ENCODE results near the gene CAPN13.

CAPN13 gene

DNA sequence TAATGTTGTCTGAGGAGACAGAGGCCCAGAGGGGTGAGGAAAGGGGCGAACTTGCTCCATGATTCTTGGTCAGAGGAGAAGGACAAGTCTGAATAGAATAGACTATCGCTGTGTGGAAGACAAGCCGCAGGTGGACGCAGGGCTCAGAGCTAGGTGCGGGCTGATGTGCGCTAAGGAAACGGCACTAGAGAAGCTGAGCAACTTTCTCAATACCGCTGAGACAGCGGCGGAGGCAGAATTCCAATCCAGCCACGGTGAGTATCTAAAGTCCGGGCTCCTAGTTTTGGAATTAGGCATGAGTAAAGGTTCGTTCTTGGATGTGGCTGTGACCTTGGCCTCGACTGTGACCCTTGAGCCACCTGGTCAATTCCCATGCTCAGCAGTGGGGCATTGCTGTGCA is 47.8 kb downstream of the CAPN13 start:
- Histone ChIP-seq H2BK120ac (ENCODE audit: low read depth, low read length) (no peak overlapping the region), H4K91ac (ENCODE audit: low read depth, low read length, poor library complexity) (no peak overlapping the region), H3K4ac (ENCODE audit: low read length) (no peak overlapping the region), H3K4me1 (ENCODE audit: control insufficient read depth in 2 of 2, insufficient read depth in 1 of 2, low read depth in 1 of 2, low read length in 2 of 2) (no peaks in the 10 kb centered on the region), H3K4me3 (ENCODE audit: low read length in 2 of 2) (no peak overlapping the region), H3K9ac (ENCODE audit: low read depth, low read length, poor library complexity) (no peak overlapping the region), H2BK5ac (ENCODE audit: low read length) (no peak overlapping the region), H3K79me1 (ENCODE audit: low read depth, low read length) (no peaks in the 10 kb centered on the region), H2AFZ (ENCODE audit: low read length) (no peak overlapping the region), H3K36me3 (replicated peaks in 1 of 2; ENCODE audit: control insufficient read depth in 2 of 2, insufficient read depth in 2 of 2, low read length in 2 of 2) (no peaks in the 10 kb centered on the region), H3K27me3 (ENCODE audit: control insufficient read depth in 3 of 3, insufficient read depth in 3 of 3, low read depth in 1 of 3, low read length in 3 of 3) (peaks cover 0 to 3% (median 0%) of the 10 kb centered on the region in 3 experiments), H2BK15ac (ENCODE audit: low read length) (no peak overlapping the region), H3K23ac (ENCODE audit: low read depth, low read length, poor library complexity) (no peak overlapping the region), H3K4me2 (ENCODE audit: insufficient read depth, low read length, poor library complexity, severe bottlenecking) (no peak overlapping the region), H2AK5ac (ENCODE audit: low read depth, low read length) (no peak overlapping the region), H2BK12ac (ENCODE audit: low read length) (no peak overlapping the region), H3K27ac (replicated peaks; ENCODE audit: low read length) (no peak overlapping the region), H4K8ac (ENCODE audit: low read depth, low read length) (no peak overlapping the region), H3K18ac (ENCODE audit: low read length) (no peak overlapping the region), H3K14ac (ENCODE audit: low read length) (no peak overlapping the region), H3K9me3 (replicated peaks in 1 of 2; ENCODE audit: control insufficient read depth in 2 of 2, insufficient read depth in 1 of 2, low read depth in 1 of 2, low read length in 2 of 2) (no peaks in the 10 kb centered on the region)
- no CpG with 5 or more reads among the region's 14 CpGs for WGBS, 2 donors (ENCODE audit: extremely low coverage in 2 of 2, insufficient read length in 2 of 2, insufficient replicate concordance in 1 of 2)
- no peak for DNase-seq (ENCODE audit: low spot score)

GRCh38 chr2:30758191-30758651 is 49.0 kb downstream of the CAPN13 start:
- H2AK5ac ChIP-seq (ENCODE audit: low read depth, low read length) = no peak overlapping the region

GRCh38 chr2:30757749-30758148 is 49.5 kb downstream of the CAPN13 start:
- Histone ChIP-seq H2AFZ (ENCODE audit: low read length) (no peak overlapping the region), H3K9me3 (replicated peaks in 1 of 2; ENCODE audit: control insufficient read depth in 2 of 2, insufficient read depth in 1 of 2, low read depth in 1 of 2, low read length in 2 of 2) (no peaks in the 10 kb centered on the region), H2BK15ac (ENCODE audit: low read length) (no peak overlapping the region), H3K18ac (ENCODE audit: low read length) (peak overlapping the region; percentile 33), H2BK120ac (ENCODE audit: low read depth, low read length) (no peak overlapping the region), H3K4me2 (ENCODE audit: insufficient read depth, low read length, poor library complexity, severe bottlenecking) (no peak overlapping the region), H4K8ac (ENCODE audit: low read depth, low read length) (no peak overlapping the region), H2BK12ac (ENCODE audit: low read length) (no peak overlapping the region), H3K9ac (ENCODE audit: low read depth, low read length, poor library complexity) (peak overlapping the region; percentile 40), H3K14ac (ENCODE audit: low read length) (peak overlapping the region; percentile 58), H3K4ac (ENCODE audit: low read length) (no peak overlapping the region), H2BK5ac (ENCODE audit: low read length) (no peak overlapping the region), H3K27me3 (ENCODE audit: control insufficient read depth in 3 of 3, insufficient read depth in 3 of 3, low read depth in 1 of 3, low read length in 3 of 3) (peaks cover 0 to 3% (median 0%) of the 10 kb centered on the region in 3 experiments), H3K23ac (ENCODE audit: low read depth, low read length, poor library complexity) (no peak overlapping the region), H3K36me3 (replicated peaks in 1 of 2; ENCODE audit: control insufficient read depth in 2 of 2, insufficient read depth in 2 of 2, low read length in 2 of 2) (no peaks in the 10 kb centered on the region), H3K4me1 (ENCODE audit: control insufficient read depth in 2 of 2, insufficient read depth in 1 of 2, low read depth in 1 of 2, low read length in 2 of 2) (no peaks in the 10 kb centered on the region), H2AK5ac (ENCODE audit: low read depth, low read length) (no peak overlapping the region), H3K27ac (replicated peaks; ENCODE audit: low read length) (no peak overlapping the region), H3K4me3 (ENCODE audit: low read length in 2 of 2) (no peak overlapping the region), H4K91ac (ENCODE audit: low read depth, low read length, poor library complexity) (no peak overlapping the region), H3K79me1 (ENCODE audit: low read depth, low read length) (no peaks in the 10 kb centered on the region)
- no peak for DNase-seq (ENCODE audit: low spot score)
- no CpG with 5 or more reads among the region's 11 CpGs for WGBS, 2 donors (ENCODE audit: extremely low coverage in 2 of 2, insufficient read length in 2 of 2, insufficient replicate concordance in 1 of 2)

More at GRCh38 chr2:30758191-30758651, 49.0 kb downstream of the CAPN13 start:
- Histone ChIP-seq H3K23ac (ENCODE audit: low read depth, low read length, poor library complexity) (no peak overlapping the region), H4K91ac (ENCODE audit: low read depth, low read length, poor library complexity) (no peak overlapping the region), H3K4me1 (ENCODE audit: control insufficient read depth in 2 of 2, insufficient read depth in 1 of 2, low read depth in 1 of 2, low read length in 2 of 2) (no peaks in the 10 kb centered on the region), H2AFZ (ENCODE audit: low read length) (no peak overlapping the region), H3K18ac (ENCODE audit: low read length) (peak overlapping the region; percentile 20), H2BK120ac (ENCODE audit: low read depth, low read length) (no peak overlapping the region), H3K4me2 (ENCODE audit: insufficient read depth, low read length, poor library complexity, severe bottlenecking) (no peak overlapping the region), H3K27ac (replicated peaks; ENCODE audit: low read length) (no peak overlapping the region), H3K27me3 (ENCODE audit: control insufficient read depth in 3 of 3, insufficient read depth in 3 of 3, low read depth in 1 of 3, low read length in 3 of 3) (peaks cover 0 to 3% (median 0%) of the 10 kb centered on the region in 3 experiments), H3K14ac (ENCODE audit: low read length) (no peak overlapping the region), H2BK5ac (ENCODE audit: low read length) (no peak overlapping the region), H3K4ac (ENCODE audit: low read length) (no peak overlapping the region), H3K4me3 (ENCODE audit: low read length in 2 of 2) (no peak overlapping the region), H4K8ac (ENCODE audit: low read depth, low read length) (no peak overlapping the region), H2BK12ac (ENCODE audit: low read length) (no peak overlapping the region), H3K36me3 (replicated peaks in 1 of 2; ENCODE audit: control insufficient read depth in 2 of 2, insufficient read depth in 2 of 2, low read length in 2 of 2) (no peaks in the 10 kb centered on the region), H3K9ac (ENCODE audit: low read depth, low read length, poor library complexity) (no peak overlapping the region), H3K79me1 (ENCODE audit: low read depth, low read length) (no peaks in the 10 kb centered on the region), H3K9me3 (replicated peaks in 1 of 2; ENCODE audit: control insufficient read depth in 2 of 2, insufficient read depth in 1 of 2, low read depth in 1 of 2, low read length in 2 of 2) (no peaks in the 10 kb centered on the region), H2BK15ac (ENCODE audit: low read length) (no peak overlapping the region)
- WGBS, 2 donors (ENCODE audit: extremely low coverage in 2 of 2, insufficient read length in 2 of 2, insufficient replicate concordance in 1 of 2) = no CpG with 5 or more reads among the region's 6 CpGs
- DNase-seq (ENCODE audit: low spot score) = no peak

- H3K27me3 ChIP-seq (ENCODE audit: control insufficient read depth in 3 of 3, insufficient read depth in 3 of 3, low read depth in 1 of 3, low read length in 3 of 3) = peaks cover 0 to 6% (median 0%) of the 10 kb centered on the region in 3 experiments
- no peak overlapping the region for H2BK120ac ChIP-seq (ENCODE audit: low read depth, low read length)
- H2BK12ac ChIP-seq (ENCODE audit: low read length) = no peak overlapping the region
- no peaks in the 10 kb centered on the region for H3K4me1 ChIP-seq (ENCODE audit: control insufficient read depth in 2 of 2, insufficient read depth in 1 of 2, low read depth in 1 of 2, low read length in 2 of 2)
- H3K9me3 ChIP-seq (replicated peaks in 1 of 2; ENCODE audit: control insufficient read depth in 2 of 2, insufficient read depth in 1 of 2, low read depth in 1 of 2, low read length in 2 of 2) = no peaks in the 10 kb centered on the region
- H2AK5ac ChIP-seq (ENCODE audit: low read depth, low read length) = no peak overlapping the region
- no peaks in the 10 kb centered on the region for H3K36me3 ChIP-seq (replicated peaks in 1 of 2; ENCODE audit: control insufficient read depth in 2 of 2, insufficient read depth in 2 of 2, low read length in 2 of 2)
- no peaks in the 10 kb centered on the region for H3K79me1 ChIP-seq (ENCODE audit: low read depth, low read length)
- no peak overlapping the region for H3K9ac ChIP-seq (ENCODE audit: low read depth, low read length, poor library complexity)
- no peak overlapping the region for H3K27ac ChIP-seq (replicated peaks; ENCODE audit: low read length)
- H3K4me3 ChIP-seq (ENCODE audit: low read length in 2 of 2) = no peak overlapping the region
- no peak overlapping the region for H2BK5ac ChIP-seq (ENCODE audit: low read length)
- DNase-seq (ENCODE audit: low spot score) = no peak
- H3K14ac ChIP-seq (ENCODE audit: low read length) = no peak overlapping the region
- H4K8ac ChIP-seq (ENCODE audit: low read depth, low read length) = no peak overlapping the region
- no peak overlapping the region for H3K4ac ChIP-seq (ENCODE audit: low read length)
- H3K4me2 ChIP-seq (ENCODE audit: insufficient read depth, low read length, poor library complexity, severe bottlenecking) = no peak overlapping the region
- H2BK15ac ChIP-seq (ENCODE audit: low read length) = no peak overlapping the region
- H3K18ac ChIP-seq (ENCODE audit: low read length) = no peak overlapping the region
- no peak overlapping the region for H3K23ac ChIP-seq (ENCODE audit: low read depth, low read length, poor library complexity)
- H4K91ac ChIP-seq (ENCODE audit: low read depth, low read length, poor library complexity) = no peak overlapping the region
- no peak overlapping the region for H2AFZ ChIP-seq (ENCODE audit: low read length)
- WGBS, 2 donors (ENCODE audit: extremely low coverage in 2 of 2, insufficient read length in 2 of 2, insufficient replicate concordance in 1 of 2) = no CpG with 5 or more reads among the region's 9 CpGs
These were observed 50.3 kb downstream of the CAPN13 start for GRCh38 chr2:30756971-30757370.
